ENCODE results near the gene POLR1E. TPM values are rescaled to one million over a fixed set of nuclear protein-coding genes. Genes with fewer than 3 reads are reported as not detected.

The POLR1E gene
- total RNA-seq, 1 donor from 2014 or later: 46.3 TPM

- ChIA-PET CTCF (no interaction called here), POLR2A (no interaction called here)
- ATAC-seq (ENCODE audit: low read depth) (no peak), DNase-seq (no peak)
- intact Hi-C loops (cut with micrococcal nuclease): no loop called here
- Mint-ChIP-seq H3K36me3 (ENCODE audit: low read depth) (peaks cover 55% of the 10 kb centered on the region), H3K27me3 (no peaks in the 10 kb centered on the region), H3K4me3 (no peak overlapping the region), H3K27ac (no peak overlapping the region), H3K4me1 (peaks cover 10% of the 10 kb centered on the region), H3K9me3 (no peaks in the 10 kb centered on the region)
- TF ChIP-seq CTCF (IDR thresholded peaks at IDR 0.05): no peak
Measured at GRCh38 chr9:37446401-37446800, 39.3 kb upstream of the POLR1E start.

- H3K9me3 Mint-ChIP-seq: no peaks in the 10 kb centered on the region
- H3K27ac Mint-ChIP-seq: no peak overlapping the region
- H3K4me1 Mint-ChIP-seq: peaks cover 16% of the 10 kb centered on the region
- TF ChIP-seq CTCF (IDR thresholded peaks at IDR 0.05): no peak
- ChIA-PET POLR2A (interaction anchor here (0.6 kb wide), 1 partner anchor 35 kb away, joined by 3 read pairs; no protein-coding TSS in a partner anchor), CTCF (no interaction called here)
- DNase-seq (no peak), ATAC-seq (ENCODE audit: low read depth) (no peak)
- peaks cover 51% of the 10 kb centered on the region for H3K36me3 Mint-ChIP-seq (ENCODE audit: low read depth)
- no peak overlapping the region for H3K4me3 Mint-ChIP-seq
- intact Hi-C loops (cut with micrococcal nuclease): no loop called here
- H3K27me3 Mint-ChIP-seq: no peaks in the 10 kb centered on the region
Measured at GRCh38 chr9:37447111-37447510, 38.6 kb upstream of the POLR1E start.

- intact Hi-C loops (cut with micrococcal nuclease): loop anchor here (2.0 kb wide), 1 partner anchor 25 kb away; no protein-coding TSS in a partner anchor
- ChIA-PET CTCF (no interaction called here), POLR2A (interaction anchor here (0.7 kb wide), 1 partner anchor 877 kb away, joined by 3 read pairs; no protein-coding TSS in a partner anchor)
- ATAC-seq (ENCODE audit: low read depth) (no peak), DNase-seq (no peak)
- Mint-ChIP-seq H3K9me3 (no peaks in the 10 kb centered on the region), H3K4me1 (peaks cover 40% of the 10 kb centered on the region), H3K27me3 (no peaks in the 10 kb centered on the region), H3K27ac (no peak overlapping the region), H3K36me3 (ENCODE audit: low read depth) (peaks cover 50% of the 10 kb centered on the region), H3K4me3 (no peak overlapping the region)
- no peak for TF ChIP-seq CTCF (IDR thresholded peaks at IDR 0.05)
Measured at GRCh38 chr9:37449862-37450632, 35.7 kb upstream of the POLR1E start.

GRCh38 chr9:37451628-37452027 lies 34.1 kb upstream of the POLR1E start:
- no peak overlapping the region for H3K4me3 Mint-ChIP-seq
- TF ChIP-seq CTCF (IDR thresholded peaks at IDR 0.05): no peak
- peaks cover 49% of the 10 kb centered on the region for H3K36me3 Mint-ChIP-seq (ENCODE audit: low read depth)
- ATAC-seq (ENCODE audit: low read depth) (no peak), DNase-seq (no peak)
- intact Hi-C loops (cut with micrococcal nuclease): loop anchor here (2.0 kb wide), 1 partner anchor 23 kb away; no protein-coding TSS in a partner anchor
- ChIA-PET CTCF (no interaction called here), POLR2A (interaction anchor here (0.7 kb wide), 1 partner anchor 47 kb away, joined by 7 read pairs; no protein-coding TSS in a partner anchor)
- H3K27ac Mint-ChIP-seq: peak overlapping the region; percentile 42
- H3K9me3 Mint-ChIP-seq: no peaks in the 10 kb centered on the region
- no peaks in the 10 kb centered on the region for H3K27me3 Mint-ChIP-seq
- H3K4me1 Mint-ChIP-seq: peaks cover 56% of the 10 kb centered on the region

- H3K4me1 Mint-ChIP-seq: peaks cover 57% of the 10 kb centered on the region
- no peak overlapping the region for H3K4me3 Mint-ChIP-seq
- DNase-seq (no peak), ATAC-seq (ENCODE audit: low read depth) (no peak)
- ChIA-PET POLR2A (no interaction called here), CTCF (no interaction called here)
- H3K9me3 Mint-ChIP-seq: no peaks in the 10 kb centered on the region
- peak overlapping the region; percentile 57 for H3K27ac Mint-ChIP-seq
- intact Hi-C loops (cut with micrococcal nuclease): no loop called here
- no peaks in the 10 kb centered on the region for H3K27me3 Mint-ChIP-seq
- TF ChIP-seq CTCF (IDR thresholded peaks at IDR 0.05): no peak
- peaks cover 50% of the 10 kb centered on the region for H3K36me3 Mint-ChIP-seq (ENCODE audit: low read depth)
Measured at GRCh38 chr9:37452611-37453010, 33.1 kb upstream of the POLR1E start.

Data from activated B cell treated with CpG ODN at 0.5 μM for 24 hours (primary cell).